WTC11 (cell line): ENCODE results near the gene METTL1. TPM values are rescaled to one million over a fixed set of nuclear protein-coding genes. Genes with fewer than 3 reads are reported as not detected.

ENCODE experiments used
- ATAC-seq: fragments of 200-7000 bp; cut with Tn5 transposase; 2 replicates; pipeline ENCODE4 v1.10.0; 2021; ENCODE audit warnings: mild to moderate bottlenecking, moderate library complexity
- CTCF ChIA-PET: fragments of 300-600 bp; sonication (Branson Sonifier 250); formaldehyde crosslinking; loops from one replicate; lab custom pipeline; 2021; ENCODE audit warnings: antibody characterized with exemption; lab: Charles Lee
- POLR2A ChIA-PET: fragments of 350-600 bp; sonication (Branson Sonifier 250); formaldehyde crosslinking; loops from one replicate; lab custom pipeline; 2021; ENCODE audit warnings: antibody characterized with exemption; lab: Charles Lee
- DNase-seq: peaks from one replicate; pipeline ENCODE4 v3.0.0; 2021; ENCODE audit warnings: low spot score
- H3K27ac Mint-ChIP-seq: 2 replicates; pipeline ENCODE4 v1.8.0; 2021; ENCODE audit warnings: mixed read lengths
- H3K27me3 Mint-ChIP-seq: 2 replicates; pipeline ENCODE4 v1.8.0; 2021; ENCODE audit warnings: low read depth, mild to moderate bottlenecking, moderate library complexity, mixed read lengths
- H3K36me3 Mint-ChIP-seq: 2 replicates; pipeline ENCODE4 v1.8.0; 2021; ENCODE audit warnings: mixed read lengths
- H3K4me1 Mint-ChIP-seq: 2 replicates; pipeline ENCODE4 v1.8.0; 2022; ENCODE audit warnings: mixed read lengths
- H3K4me3 Mint-ChIP-seq: 2 replicates; pipeline ENCODE4 v1.8.0; 2021; ENCODE audit warnings: mild to moderate bottlenecking, moderate library complexity, mixed read lengths
- H3K9me3 Mint-ChIP-seq: 2 replicates; pipeline ENCODE4 v1.8.0; 2021; ENCODE audit warnings: mixed read lengths
- CDX4 ChIP-seq: fragments of 250-450 bp; sonication (Bioruptor Pico); IDR thresholded peaks from 2 replicates; pipeline ENCODE4 v1.9.0; 2021; ENCODE audit warnings: moderate library complexity, mild to moderate bottlenecking, inconsistent platforms, borderline replicate concordance
- GTF2I ChIP-seq: fragments of 250-450 bp; sonication (Bioruptor Pico); conservative IDR thresholded peaks from 2 replicates; pipeline ENCODE4 v1.4.0; 2021; ENCODE audit warnings: mild to moderate bottlenecking
- PRDM15 ChIP-seq: sonication (generic); formaldehyde crosslinking; IDR thresholded peaks from 2 replicates; pipeline ENCODE4 v1.8.0; 2022; ENCODE audit warnings: missing genetic modification reagents
- SMAD4 ChIP-seq: sonication (generic); formaldehyde crosslinking; IDR thresholded peaks from 2 replicates; pipeline ENCODE4 v1.8.0; 2022; ENCODE audit warnings: mild to moderate bottlenecking, missing genetic modification reagents
- SP1 ChIP-seq: sonication (generic); formaldehyde crosslinking; conservative IDR thresholded peaks from 2 replicates; pipeline ENCODE4 v1.8.1; 2022; ENCODE audit warnings: missing genetic modification reagents
- STAT6 ChIP-seq: sonication (generic); formaldehyde crosslinking; conservative IDR thresholded peaks from 2 replicates; pipeline ENCODE4 v1.8.1; 2023; ENCODE audit warnings: mild to moderate bottlenecking, low read depth, missing genetic modification reagents, moderate library complexity
- TEAD1 ChIP-seq: sonication (generic); formaldehyde crosslinking; IDR thresholded peaks from 2 replicates; pipeline ENCODE4 v1.8.0; 2022; ENCODE audit warnings: mild to moderate bottlenecking, missing genetic modification reagents
- USF2 ChIP-seq: sonication (generic); formaldehyde crosslinking; IDR thresholded peaks from 2 replicates; pipeline ENCODE4 v1.8.1; 2023; ENCODE audit warnings: mild to moderate bottlenecking, missing genetic modification reagents, moderate library complexity
- ZBTB21 ChIP-seq: sonication (generic); formaldehyde crosslinking; IDR thresholded peaks from 2 replicates; pipeline ENCODE4 v1.8.1; 2023; ENCODE audit warnings: mild to moderate bottlenecking, missing genetic modification reagents, borderline replicate concordance
- ZSCAN18 ChIP-seq: fragments of 250-450 bp; sonication (Bioruptor Pico); IDR thresholded peaks from 2 replicates; pipeline ENCODE4 v2.1.2; 2022; ENCODE audit warnings: mild to moderate bottlenecking, moderate library complexity
- total RNA-seq: library from RNA; stranded (reverse); gene quantifications from 3 replicates; pipeline ENCODE4 v1.2.3, GENCODE V29; 2021

METTL1 gene
- total RNA-seq, 1 experiment from 2014 or later = 25.5 TPM

GRCh38 chr12:57739387-57739786 is 32.5 kb downstream of the METTL1 start:
- Mint-ChIP-seq H3K9me3 (no peaks in the 10 kb centered on the region; the same call in 1 of the 2 replicates), H3K27ac (no peak overlapping the region), H3K4me3 (peak overlapping the region; percentile 71), H3K27me3 (peaks cover 95% of the 10 kb centered on the region), H3K4me1 (peaks cover 30% of the 10 kb centered on the region), H3K36me3 (no peaks in the 10 kb centered on the region)
- DNase-seq (no peak), ATAC-seq (no peak)
- CTCF ChIA-PET = interaction anchor here (0.7 to 6.6 kb wide), 6 partner anchors 10 to 280 kb away, joined by 3 to 146 read pairs (median 3); partner anchors contain the start of gene GLI1
- no peak for TF ChIP-seq PRDM15 (CRISPR knock-in tag)
- POLR2A ChIA-PET = interaction anchor here (0.6 kb wide), 1 partner anchor 195 kb away, joined by 4 read pairs; no protein-coding TSS in a partner anchor

GRCh38 chr12:57738661-57739237 is 33.2 kb downstream of the METTL1 start, which contains the start of gene AGAP2:
TSS of gene AGAP2 (minus strand) at chr12:57738742. CDS start at chr12:57738246, 496 bp downstream.
- CTCF ChIA-PET = interaction anchor here (1.0 to 6.6 kb wide), 6 partner anchors 9 to 155 kb away, joined by 3 to 146 read pairs (median 8); no protein-coding TSS in a partner anchor
- no peak within 1 kb of the TSS for H3K27ac Mint-ChIP-seq
- ATAC-seq = peak; percentile 31

More at GRCh38 chr12:57738661-57739237, 33.2 kb downstream of the METTL1 start, which contains the start of gene AGAP2:
- POLR2A ChIA-PET = interaction anchor here (0.6 kb wide), 1 partner anchor 194 kb away, joined by 4 read pairs; no protein-coding TSS in a partner anchor
- Mint-ChIP-seq H3K4me3 (peak within 1 kb of the TSS; percentile 75), H3K9me3 (no peaks in the 10 kb centered on the region), H3K36me3 (no peaks in the 10 kb centered on the region), H3K27me3 (peaks cover 95% of the 10 kb centered on the region), H3K4me1 (peaks cover 28% of the 10 kb centered on the region)
- TF ChIP-seq GTF2I (CRISPR knock-in tag) (no peak), USF2 (CRISPR knock-in tag) (0 out of 2 replicates have a peak, but pooled peaks have one; percentile 23), STAT6 (CRISPR knock-in tag) (no peak), PRDM15 (CRISPR knock-in tag) (peak; percentile 98), ZSCAN18 (CRISPR knock-in tag) (no peak), CDX4 (CRISPR knock-in tag) (no peak), TEAD1 (CRISPR knock-in tag) (no peak), SP1 (CRISPR knock-in tag) (peak; percentile 49; the same call in 1 of the 2 replicates), ZBTB21 (peak; percentile 82; the same call in 1 of the 2 replicates), SMAD4 (no peak)
- peak; percentile 70 for DNase-seq
